CD4-positive, alpha-beta memory T cell (primary cell): ENCODE data around the gene MDN1. TPM values are rescaled to one million over a fixed set of nuclear protein-coding genes. Genes with fewer than 3 reads are reported as not detected.

Source experiments
- CTCF ChIA-PET: fragments of 350-600 bp; sonication (Branson Sonifier 250); formaldehyde crosslinking; loops from one replicate; lab custom pipeline; 2021; ENCODE audit warnings: inconsistent platforms; ENCODE audit not compliant: partially characterized antibody; lab: Charles Lee
- POLR2A ChIA-PET: fragments of 350-600 bp; sonication (Branson Sonifier 250); formaldehyde crosslinking; loops from one replicate; lab custom pipeline; 2021; ENCODE audit not compliant: partially characterized antibody; lab: Charles Lee
- DNase-seq, 5 donors: peaks; one replicate each; pipeline versions ENCODE4 v3.0.0 to v3.0.0-alpha.2; 2020 to 2022; ENCODE audit warnings: mixed read lengths in 1 of 5
- H3K27ac ChIP-seq: one replicate; pipeline ENCODE4 v1.7.0; 2013; ENCODE audit warnings: low read depth, low read length
- H3K27me3 ChIP-seq: 2 replicates; pipeline ENCODE4 v1.7.0; 2013; ENCODE audit warnings: mild to moderate bottlenecking, low read length, moderate library complexity; ENCODE audit not compliant: insufficient read depth
- H3K36me3 ChIP-seq: 2 replicates; pipeline ENCODE4 v1.7.0; 2013; ENCODE audit warnings: mild to moderate bottlenecking, low read length, moderate library complexity; ENCODE audit not compliant: insufficient read depth
- H3K4me1 ChIP-seq: 2 replicates; pipeline ENCODE4 v1.7.0; 2013; ENCODE audit warnings: mild to moderate bottlenecking, low read length, moderate library complexity; ENCODE audit not compliant: insufficient read depth
- H3K4me3 ChIP-seq, 2 donors: one replicate each; pipeline ENCODE4 v1.7.0; 2013; ENCODE audit warnings: low read length in 2 of 2, mild to moderate bottlenecking in 1 of 2
- H3K9me3 ChIP-seq, 2 donors: one replicate each; pipeline ENCODE4 v1.7.0; 2013; ENCODE audit warnings: low read length in 2 of 2, control low read depth in 1 of 2; ENCODE audit not compliant: control insufficient read depth in 1 of 2
- H3K27ac Mint-ChIP-seq, 7 donors: one replicate each; pipeline ENCODE4 v1.8.0; 2020 to 2021; ENCODE audit warnings: mixed read lengths in 7 of 7, mild to moderate bottlenecking in 6 of 7, inconsistent platforms in 3 of 7, moderate library complexity in 3 of 7
- H3K27me3 Mint-ChIP-seq, 2 donors: one replicate each; pipeline ENCODE4 v1.8.0; 2020 to 2021; ENCODE audit warnings: mixed read lengths in 2 of 2
- H3K36me3 Mint-ChIP-seq, 2 donors: one replicate each; pipeline ENCODE4 v1.8.0; 2020 to 2021; ENCODE audit warnings: mixed read lengths in 2 of 2, inconsistent platforms in 1 of 2, mild to moderate bottlenecking in 1 of 2
- H3K4me1 Mint-ChIP-seq, 4 donors: one replicate each; pipeline ENCODE4 v1.8.0; 2020 to 2021; ENCODE audit warnings: mixed read lengths in 4 of 4, mild to moderate bottlenecking in 1 of 4
- H3K4me3 Mint-ChIP-seq, 8 donors: one replicate each; pipeline ENCODE4 v1.8.0; 2020 to 2021; ENCODE audit warnings: mixed read lengths in 8 of 8, mild to moderate bottlenecking in 7 of 8, moderate library complexity in 6 of 8, inconsistent platforms in 3 of 8
- H3K9me3 Mint-ChIP-seq, 8 donors: one replicate each; pipeline ENCODE4 v1.8.0; 2020 to 2021; ENCODE audit warnings: mixed read lengths in 8 of 8, mild to moderate bottlenecking in 5 of 8, inconsistent platforms in 3 of 8, moderate library complexity in 1 of 8
- intact Hi-C: fragments of 100-400 bp; cut with micrococcal nuclease; formaldehyde crosslinking; loops from one replicate; pipeline ENCODE4 v1.15.1; 2023
- polyA plus RNA-seq, 2 donors: library from polyadenylated mRNA; unstranded; fragments of 300-500 nt; fragmentation: Illumina TruSeq; gene quantifications; one replicate each; pipeline ENCODE4 v1.2.3, GENCODE V29; 2021
- total RNA-seq, 2 experiments: library from RNA; stranded (reverse); gene quantifications; one replicate each; pipeline ENCODE4 v1.2.3, GENCODE V29; 2021

The MDN1 gene
- total and polyA plus RNA-seq, 4 experiments from 2014 or later: 4.1 to 72.2 (median 36.1) TPM

DNA sequence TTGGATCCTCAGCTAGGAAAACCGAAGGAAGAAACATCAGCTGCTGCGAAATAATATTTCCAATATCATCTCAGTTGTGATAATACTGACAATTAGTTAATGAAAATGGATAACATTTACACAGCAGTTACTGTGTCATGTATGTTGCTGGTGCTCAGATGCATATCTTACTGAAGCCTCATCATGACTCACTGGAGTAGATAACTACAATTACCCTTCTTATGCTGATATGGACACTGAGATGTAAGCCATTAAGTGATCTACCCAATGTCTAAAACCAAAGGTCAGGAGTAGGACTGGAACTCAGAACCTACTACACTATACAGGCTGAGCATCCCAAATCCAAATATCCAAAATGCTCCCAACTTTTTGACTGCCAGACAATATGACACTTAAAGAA, 126.4 kb downstream of the MDN1 start:
- Histone ChIP-seq H3K4me3 (no peak overlapping the region), H3K27ac (no peak overlapping the region), H3K36me3 (peaks cover 65% of the 10 kb centered on the region), H3K27me3 (no peaks in the 10 kb centered on the region), H3K4me1 (no peaks in the 10 kb centered on the region), H3K9me3 (no peaks in the 10 kb centered on the region)
- Mint-ChIP-seq H3K4me1 (peaks cover 0 to 7% (median under 1%) of the 10 kb centered on the region in 4 donors), H3K4me3 (no peak overlapping the region), H3K27ac (no peak overlapping the region), H3K36me3 (peaks cover 62 to 91% of the 10 kb centered on the region in 2 donors), H3K9me3 (no peaks in the 10 kb centered on the region), H3K27me3 (no peaks in the 10 kb centered on the region)
- DNase-seq: no peak
- CTCF ChIA-PET: no interaction called here
- POLR2A ChIA-PET: no interaction called here
- intact Hi-C loops: no loop called here

DNA sequence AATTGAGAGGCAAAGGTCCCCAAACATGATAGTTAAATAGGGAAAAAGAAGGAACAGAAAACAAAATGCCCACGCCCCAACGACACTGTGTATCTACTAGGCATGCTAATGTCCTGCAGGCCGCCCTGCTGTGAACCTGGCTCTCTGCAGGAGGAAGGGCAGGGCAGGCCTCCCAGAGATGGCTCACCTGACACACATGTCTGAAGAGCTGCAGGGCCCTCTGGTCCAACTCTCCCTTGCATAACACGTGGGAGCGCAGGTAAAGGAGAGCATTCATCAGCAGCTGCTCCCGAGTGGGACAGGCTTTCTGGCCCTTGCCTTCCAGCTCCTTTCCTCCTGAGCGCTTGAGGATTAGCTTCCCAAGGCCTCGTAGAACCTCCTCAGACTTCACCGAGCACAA, 127.3 kb downstream of the MDN1 start:
- no peak overlapping the region for H3K4me3 Mint-ChIP-seq
- no peak overlapping the region for H3K27ac Mint-ChIP-seq
- H3K36me3 ChIP-seq: peaks cover 75% of the 10 kb centered on the region
- peaks cover 62 to 92% of the 10 kb centered on the region in 2 donors for H3K36me3 Mint-ChIP-seq
- no peak overlapping the region for H3K27ac ChIP-seq
- intact Hi-C loops: no loop called here
- H3K9me3 ChIP-seq: no peaks in the 10 kb centered on the region
- no peaks in the 10 kb centered on the region for H3K27me3 ChIP-seq
- H3K9me3 Mint-ChIP-seq: no peaks in the 10 kb centered on the region
- peaks cover 0 to 7% (median under 1%) of the 10 kb centered on the region in 4 donors for H3K4me1 Mint-ChIP-seq
- ChIA-PET POLR2A (no interaction called here), CTCF (no interaction called here)
- no peaks in the 10 kb centered on the region for H3K27me3 Mint-ChIP-seq
- DNase-seq: no peak
- no peak overlapping the region for H3K4me3 ChIP-seq
- H3K4me1 ChIP-seq: no peaks in the 10 kb centered on the region

GRCh38 chr6:89690944-89691324, 128.7 kb downstream of the MDN1 start:
- POLR2A ChIA-PET: no interaction called here
- intact Hi-C loops: no loop called here

GRCh38 chr6:89689732-89690131, 129.9 kb downstream of the MDN1 start:
- intact Hi-C loops: no loop called here
- Histone ChIP-seq H3K36me3 (peaks cover 72% of the 10 kb centered on the region), H3K27ac (no peak overlapping the region), H3K4me3 (no peak overlapping the region), H3K27me3 (no peaks in the 10 kb centered on the region), H3K9me3 (no peaks in the 10 kb centered on the region), H3K4me1 (no peaks in the 10 kb centered on the region)
- H3K4me1 Mint-ChIP-seq: peaks cover 0 to 7% (median under 1%) of the 10 kb centered on the region in 4 donors
- H3K27me3 Mint-ChIP-seq: no peaks in the 10 kb centered on the region
- peaks cover 67 to 93% of the 10 kb centered on the region in 2 donors for H3K36me3 Mint-ChIP-seq
- H3K9me3 Mint-ChIP-seq: no peaks in the 10 kb centered on the region
- peak overlapping the region in 2 of 7 donors; percentile 52 to 60 for H3K27ac Mint-ChIP-seq
- no peak overlapping the region for H3K4me3 Mint-ChIP-seq
- CTCF ChIA-PET: no interaction called here
- POLR2A ChIA-PET: no interaction called here
- peak in 1 of 5 donors; percentile 5 for DNase-seq

More at GRCh38 chr6:89690944-89691324, 128.7 kb downstream of the MDN1 start:
- no peak overlapping the region for H3K27ac ChIP-seq
- DNase-seq: no peak
- no peaks in the 10 kb centered on the region for H3K4me1 ChIP-seq
- peak overlapping the region in 5 of 7 donors; percentile 36 to 85 (median 78) for H3K27ac Mint-ChIP-seq
- H3K4me1 Mint-ChIP-seq: peaks cover 0 to 7% (median under 1%) of the 10 kb centered on the region in 4 donors
- no peaks in the 10 kb centered on the region for H3K9me3 Mint-ChIP-seq
- H3K36me3 ChIP-seq: peaks cover 73% of the 10 kb centered on the region
- no peak overlapping the region for H3K4me3 Mint-ChIP-seq
- peaks cover 62 to 92% of the 10 kb centered on the region in 2 donors for H3K36me3 Mint-ChIP-seq
- no peaks in the 10 kb centered on the region for H3K9me3 ChIP-seq
- H3K27me3 Mint-ChIP-seq: no peaks in the 10 kb centered on the region
- H3K4me3 ChIP-seq: no peak overlapping the region
- no peaks in the 10 kb centered on the region for H3K27me3 ChIP-seq
- CTCF ChIA-PET: no interaction called here

DNA sequence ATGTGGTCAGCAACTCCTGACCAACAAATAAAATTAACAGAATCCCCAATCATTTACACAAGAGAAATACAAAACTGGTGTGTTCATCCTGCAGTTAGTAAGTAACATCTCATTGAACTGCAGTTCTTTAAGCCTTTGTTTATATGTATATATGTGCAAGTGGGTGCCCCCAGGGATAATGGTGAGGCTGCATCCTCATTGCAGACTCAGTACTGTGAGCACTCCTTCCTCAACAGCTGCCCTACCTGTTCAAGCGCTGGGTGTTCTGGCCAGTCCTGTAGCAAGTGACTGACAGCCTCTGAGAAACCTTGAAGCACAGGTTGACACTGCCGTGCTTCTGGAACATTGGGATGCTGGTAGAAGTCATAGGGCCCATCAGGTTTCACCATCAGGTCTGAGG, 131.3 kb downstream of the MDN1 start:
- Histone ChIP-seq H3K4me1 (no peaks in the 10 kb centered on the region), H3K36me3 (peaks cover 65% of the 10 kb centered on the region), H3K9me3 (no peaks in the 10 kb centered on the region), H3K27me3 (no peaks in the 10 kb centered on the region), H3K27ac (no peak overlapping the region), H3K4me3 (no peak overlapping the region)
- DNase-seq: no peak
- no peaks in the 10 kb centered on the region for H3K9me3 Mint-ChIP-seq
- intact Hi-C loops: no loop called here
- H3K36me3 Mint-ChIP-seq: peaks cover 63 to 91% of the 10 kb centered on the region in 2 donors
- H3K4me1 Mint-ChIP-seq: peaks cover 0 to 7% (median under 1%) of the 10 kb centered on the region in 4 donors
- H3K4me3 Mint-ChIP-seq: no peak overlapping the region
- ChIA-PET POLR2A (no interaction called here), CTCF (no interaction called here)
- H3K27me3 Mint-ChIP-seq: no peaks in the 10 kb centered on the region
- no peak overlapping the region for H3K27ac Mint-ChIP-seq

DNA sequence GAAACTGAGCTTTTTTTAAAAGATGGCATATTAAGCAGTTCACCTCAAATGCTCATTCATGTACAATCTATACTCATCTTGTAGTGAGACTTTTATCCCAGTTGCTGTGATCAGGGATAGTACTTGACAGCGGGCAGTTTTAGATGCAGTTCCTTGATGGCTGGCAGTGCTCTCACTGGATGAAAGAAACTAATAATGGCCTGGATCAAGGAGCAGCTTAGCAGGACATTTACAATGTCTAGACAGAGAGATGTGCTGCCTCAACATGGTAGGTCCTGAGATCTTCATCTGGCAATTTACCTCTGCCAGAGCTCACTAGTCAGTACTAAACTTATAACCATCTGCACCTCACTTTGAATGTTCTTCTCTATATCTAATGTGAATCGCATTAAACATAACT, 134.3 kb downstream of the MDN1 start:
- peak overlapping the region in 1 of 7 donors; percentile 41 for H3K27ac Mint-ChIP-seq
- Histone ChIP-seq H3K4me3 (no peak overlapping the region), H3K36me3 (peaks cover 58% of the 10 kb centered on the region), H3K9me3 (no peaks in the 10 kb centered on the region), H3K27me3 (no peaks in the 10 kb centered on the region), H3K4me1 (no peaks in the 10 kb centered on the region), H3K27ac (no peak overlapping the region)
- H3K27me3 Mint-ChIP-seq: no peaks in the 10 kb centered on the region
- H3K9me3 Mint-ChIP-seq: no peaks in the 10 kb centered on the region
- no peaks in the 10 kb centered on the region for H3K4me1 Mint-ChIP-seq
- DNase-seq: no peak
- intact Hi-C loops: no loop called here
- ChIA-PET CTCF (no interaction called here), POLR2A (no interaction called here)
- H3K4me3 Mint-ChIP-seq: no peak overlapping the region
- H3K36me3 Mint-ChIP-seq: peaks cover 67 to 83% of the 10 kb centered on the region in 2 donors

GRCh38 chr6:89682991-89683390, 136.6 kb downstream of the MDN1 start:
- H3K36me3 Mint-ChIP-seq: peaks cover 66 to 80% of the 10 kb centered on the region in 2 donors

More at GRCh38 chr6:89682991-89683390, 136.6 kb downstream of the MDN1 start:
- ChIA-PET CTCF (no interaction called here), POLR2A (no interaction called here)
- Histone ChIP-seq H3K27ac (no peak overlapping the region), H3K4me3 (no peak overlapping the region), H3K9me3 (no peaks in the 10 kb centered on the region), H3K4me1 (no peaks in the 10 kb centered on the region), H3K27me3 (no peaks in the 10 kb centered on the region), H3K36me3 (peaks cover 66% of the 10 kb centered on the region)
- Mint-ChIP-seq H3K27me3 (no peaks in the 10 kb centered on the region), H3K4me3 (no peak overlapping the region), H3K9me3 (no peaks in the 10 kb centered on the region), H3K4me1 (no peaks in the 10 kb centered on the region), H3K27ac (no peak overlapping the region)
- no peak for DNase-seq
- intact Hi-C loops: no loop called here
